ENCODE measurements around the gene NELL1.

Gene NELL1

GRCh38 chr11:21476588-21476987 lies 807.2 kb downstream of the NELL1 start:
- H3K27me3 ChIP-seq (ENCODE audit: insufficient read depth, poor library complexity, severe bottlenecking): no peaks in the 10 kb centered on the region
- TF ChIP-seq CTCF (IDR thresholded peaks at IDR 0.05; ENCODE audit: insufficient read depth, low read length): no peak
- TF ChIP-seq REST (IDR thresholded peaks at IDR 0.05; ENCODE audit: insufficient replicate concordance, low read depth): no peak
- no peak for TF ChIP-seq SPI1 (IDR thresholded peaks at IDR 0.05; ENCODE audit: borderline replicate concordance, low read depth)
- TF ChIP-seq POLR2AphosphoS5 (IDR thresholded peaks at IDR 0.05; ENCODE audit: low read depth): no peak
- no peak for TF ChIP-seq GABPA (IDR thresholded peaks at IDR 0.05; ENCODE audit: low read depth)
- no peak for DNase-seq (ENCODE audit: low read depth in 1 of 2, low spot score in 1 of 2)
- no peak overlapping the region for H3K4me3 ChIP-seq (replicated peaks; ENCODE audit: insufficient read depth, low read length)
- no peak overlapping the region for H3K27ac ChIP-seq (replicated peaks)

- no peaks in the 10 kb centered on the region for H3K27me3 ChIP-seq (ENCODE audit: insufficient read depth, poor library complexity, severe bottlenecking)
- no peak overlapping the region for H3K4me3 ChIP-seq (replicated peaks; ENCODE audit: insufficient read depth, low read length)
- DNase-seq (ENCODE audit: low read depth in 1 of 2, low spot score in 1 of 2): no peak
- no peak overlapping the region for H3K27ac ChIP-seq (replicated peaks)
- TF ChIP-seq CTCF (IDR thresholded peaks at IDR 0.05; ENCODE audit: insufficient read depth, low read length): no peak
- TF ChIP-seq REST (IDR thresholded peaks at IDR 0.05; ENCODE audit: insufficient replicate concordance, low read depth): no peak
- TF ChIP-seq GABPA (IDR thresholded peaks at IDR 0.05; ENCODE audit: low read depth): no peak
- no peak for TF ChIP-seq SPI1 (IDR thresholded peaks at IDR 0.05; ENCODE audit: borderline replicate concordance, low read depth)
- TF ChIP-seq POLR2AphosphoS5 (IDR thresholded peaks at IDR 0.05; ENCODE audit: low read depth): no peak
Observed at GRCh38 chr11:21480240-21480639, 810.9 kb downstream of the NELL1 start.

GRCh38 chr11:21481255-21481654 lies 811.9 kb downstream of the NELL1 start:
- Histone ChIP-seq H3K27me3 (ENCODE audit: insufficient read depth, poor library complexity, severe bottlenecking) (no peaks in the 10 kb centered on the region), H3K27ac (replicated peaks) (no peak overlapping the region), H3K4me3 (replicated peaks; ENCODE audit: insufficient read depth, low read length) (no peak overlapping the region)
- no peak for DNase-seq (ENCODE audit: low read depth in 1 of 2, low spot score in 1 of 2)
- no peak for TF ChIP-seq POLR2AphosphoS5 (IDR thresholded peaks at IDR 0.05; ENCODE audit: low read depth)
- TF ChIP-seq REST (IDR thresholded peaks at IDR 0.05; ENCODE audit: insufficient replicate concordance, low read depth): no peak
- TF ChIP-seq GABPA (IDR thresholded peaks at IDR 0.05; ENCODE audit: low read depth): no peak

- Histone ChIP-seq H3K4me3 (replicated peaks; ENCODE audit: insufficient read depth, low read length) (no peak overlapping the region), H3K27ac (replicated peaks) (no peak overlapping the region), H3K27me3 (ENCODE audit: insufficient read depth, poor library complexity, severe bottlenecking) (no peaks in the 10 kb centered on the region)
- no peak for DNase-seq (ENCODE audit: low read depth in 1 of 2, low spot score in 1 of 2)
- TF ChIP-seq POLR2AphosphoS5 (IDR thresholded peaks at IDR 0.05; ENCODE audit: low read depth) (no peak), CTCF (IDR thresholded peaks at IDR 0.05; ENCODE audit: insufficient read depth, low read length) (no peak), SPI1 (IDR thresholded peaks at IDR 0.05; ENCODE audit: borderline replicate concordance, low read depth) (no peak)
Observed at GRCh38 chr11:21484039-21484438, 814.7 kb downstream of the NELL1 start.
